C4-2B (cell line): ENCODE measurements around the gene RIMKLA.

ENCODE experiments used
- CTCF ChIP-seq: fragments of 450-650 bp; conservative IDR thresholded peaks from 2 replicates; pipeline ENCODE4 v1.5.1; 2017; ENCODE audit warnings: mild to moderate bottlenecking
- ZFX ChIP-seq: fragments of 450-650 bp; IDR thresholded peaks from 2 replicates; pipeline ENCODE4 v1.6.1; 2017

GRCh38 chr1:42335809-42336518, 44.6 kb upstream of the RIMKLA start:
- TF ChIP-seq CTCF (no peak), ZFX (no peak)
